ENCODE data around the gene TMCC3.
A peak's percentile ranks its signal among the peaks of the same experiment; 100 is the strongest.
"Not testable (repeated sequence)": the region's sequence is repeated elsewhere in the genome, so short reads cannot be mapped to it uniquely, and the experiment has no call there.

Gene TMCC3

GRCh38 chr12:94650143-94651056, at the start of gene TMCC3:
Gene TMCC3, minus strand, starts transcription at chr12:94650557. Its CDS starts 127 bp downstream, at chr12:94650430.
- peak; percentile 60 for DNase-seq

GRCh38 chr12:94699801-94700200, 49.4 kb upstream of the TMCC3 start:
- DNase-seq = no peak

- no peak for DNase-seq
Observed at GRCh38 chr12:94698578-94698977, 48.2 kb upstream of the TMCC3 start.

- no peak for DNase-seq
Observed at GRCh38 chr12:94697631-94698030, 47.3 kb upstream of the TMCC3 start.

GRCh38 chr12:94694732-94695131, 44.4 kb upstream of the TMCC3 start:
- no peak for DNase-seq

GRCh38 chr12:94692826-94693225, 42.5 kb upstream of the TMCC3 start:
- not testable (repeated sequence) for DNase-seq

GRCh38 chr12:94690198-94690771, 39.9 kb upstream of the TMCC3 start:
- DNase-seq = no peak

GRCh38 chr12:94689646-94690036, 39.3 kb upstream of the TMCC3 start:
- no peak for DNase-seq

- DNase-seq = no peak
Observed at GRCh38 chr12:94689002-94689645, 38.8 kb upstream of the TMCC3 start.

- DNase-seq = no peak
Observed at GRCh38 chr12:94687891-94688290, 37.5 kb upstream of the TMCC3 start.

- DNase-seq = no peak
Observed at GRCh38 chr12:94686834-94687628, 36.7 kb upstream of the TMCC3 start.

- DNase-seq = no peak
Observed at GRCh38 chr12:94684416-94685142, 34.2 kb upstream of the TMCC3 start.

- no peak for DNase-seq
Observed at GRCh38 chr12:94679554-94680195, 29.3 kb upstream of the TMCC3 start.

- no peak for DNase-seq
Observed at GRCh38 chr12:94678849-94679248, 28.5 kb upstream of the TMCC3 start.

GRCh38 chr12:94678379-94678778, 28.0 kb upstream of the TMCC3 start:
- DNase-seq = no peak

GRCh38 chr12:94677778-94678177, 27.4 kb upstream of the TMCC3 start:
- no peak for DNase-seq

- no peak for DNase-seq
Observed at GRCh38 chr12:94676922-94677321, 26.6 kb upstream of the TMCC3 start.

GRCh38 chr12:94676031-94676641, 25.8 kb upstream of the TMCC3 start:
- no peak for DNase-seq

GRCh38 chr12:94674835-94675234, 24.5 kb upstream of the TMCC3 start:
- DNase-seq = no peak

- DNase-seq = no peak
Observed at GRCh38 chr12:94674051-94674451, 23.7 kb upstream of the TMCC3 start.

GRCh38 chr12:94673496-94673895, 23.1 kb upstream of the TMCC3 start:
- no peak for DNase-seq

Data from activated CD8-positive, alpha-beta memory T cell treated with anti-CD3 and anti-CD28 coated beads for 24 hours (primary cell).